CD8-positive, alpha-beta memory T cell (primary cell): Measurements from ENCODE around the gene RBMS1. TPM values are rescaled to one million over a fixed set of nuclear protein-coding genes. Genes with fewer than 3 reads are reported as not detected.
A peak's percentile ranks its signal among the peaks of the same experiment; 100 is the strongest.

Experiments
- CTCF ChIA-PET: fragments of 350-600 bp; sonication (Branson Sonifier 250); formaldehyde crosslinking; loops from one replicate; lab custom pipeline; 2021; ENCODE audit warnings: antibody characterized with exemption; lab: Charles Lee
- POLR2A ChIA-PET: fragments of 350-600 bp; sonication (Branson Sonifier 250); formaldehyde crosslinking; loops from one replicate; lab custom pipeline; 2021; ENCODE audit warnings: antibody characterized with exemption; lab: Charles Lee
- DNase-seq, 5 donors: peaks; one replicate each; pipeline versions ENCODE4 v3.0.0 to v3.0.0-alpha.2; 2020 to 2022; ENCODE audit warnings: mixed read lengths in 1 of 5
- H3K27ac ChIP-seq: one replicate; pipeline ENCODE4 v1.7.0; 2013; ENCODE audit warnings: low read depth, mild to moderate bottlenecking, low read length, moderate library complexity
- H3K27me3 ChIP-seq: 2 replicates; pipeline ENCODE4 v1.7.0; 2013; ENCODE audit warnings: low read length, mild to moderate bottlenecking; ENCODE audit not compliant: insufficient read depth, poor library complexity, severe bottlenecking
- H3K36me3 ChIP-seq: 2 replicates; pipeline ENCODE4 v1.7.0; 2013; ENCODE audit warnings: mild to moderate bottlenecking, low read length, moderate library complexity; ENCODE audit not compliant: insufficient read depth
- H3K4me1 ChIP-seq: 2 replicates; pipeline ENCODE4 v1.7.0; 2013; ENCODE audit warnings: mild to moderate bottlenecking, low read length, moderate library complexity; ENCODE audit not compliant: insufficient read depth
- H3K4me3 ChIP-seq: 2 replicates; pipeline ENCODE4 v1.7.0; 2013; ENCODE audit warnings: mild to moderate bottlenecking, low read length
- H3K9me3 ChIP-seq: 2 replicates; pipeline ENCODE4 v1.7.0; 2013; ENCODE audit warnings: mild to moderate bottlenecking, low read length
- H3K27ac Mint-ChIP-seq, 8 donors: one replicate each; pipeline ENCODE4 v1.8.0; 2020 to 2021; ENCODE audit warnings: mixed read lengths in 8 of 8, mild to moderate bottlenecking in 6 of 8, inconsistent platforms in 3 of 8, moderate library complexity in 3 of 8
- H3K27me3 Mint-ChIP-seq, 2 donors: one replicate each; pipeline ENCODE4 v1.8.0; 2020 to 2021; ENCODE audit warnings: mixed read lengths in 2 of 2, mild to moderate bottlenecking in 1 of 2, moderate library complexity in 1 of 2
- H3K36me3 Mint-ChIP-seq, 3 donors: one replicate each; pipeline ENCODE4 v1.8.0; 2020 to 2021; ENCODE audit warnings: mixed read lengths in 3 of 3, inconsistent platforms in 1 of 3, mild to moderate bottlenecking in 1 of 3
- H3K4me1 Mint-ChIP-seq, 3 donors: one replicate each; pipeline ENCODE4 v1.8.0; 2020 to 2021; ENCODE audit warnings: mixed read lengths in 3 of 3, inconsistent platforms in 1 of 3, mild to moderate bottlenecking in 1 of 3
- H3K4me3 Mint-ChIP-seq, 7 donors: one replicate each; pipeline ENCODE4 v1.8.0; 2020 to 2021; ENCODE audit warnings: mixed read lengths in 7 of 7, mild to moderate bottlenecking in 6 of 7, moderate library complexity in 4 of 7, inconsistent platforms in 2 of 7
- H3K9me3 Mint-ChIP-seq, 5 donors: one replicate each; pipeline ENCODE4 v1.8.0; 2020 to 2022; ENCODE audit warnings: mixed read lengths in 5 of 5, mild to moderate bottlenecking in 3 of 5, moderate library complexity in 2 of 5, inconsistent platforms in 1 of 5
- polyA plus RNA-seq: library from polyadenylated mRNA; unstranded; fragments of 300-500 nt; fragmentation: Illumina TruSeq; gene quantifications from one replicate; pipeline ENCODE4 v1.2.3, GENCODE V29; 2021
- total RNA-seq, 2 experiments: library from RNA; stranded (reverse); gene quantifications; one replicate each; pipeline ENCODE4 v1.2.3, GENCODE V29; 2021

RBMS1 gene
- total RNA-seq (10 to 100 TPM; 48.8 to 50.3 TPM), polyA plus RNA-seq (130 TPM)

GRCh38 chr2:160493227-160494028 lies at the start of gene RBMS1:
Gene RBMS1 (minus strand): TSS chr2:160493807. CDS start chr2:160493363, 444 bp downstream.
- Histone ChIP-seq H3K27ac (peak within 1 kb of the TSS; percentile 51), H3K9me3 (no peaks in the 10 kb centered on the region), H3K27me3 (no peaks in the 10 kb centered on the region), H3K36me3 (no peaks in the 10 kb centered on the region), H3K4me1 (peaks cover 11% of the 10 kb centered on the region), H3K4me3 (peak within 1 kb of the TSS; percentile 49)
- Mint-ChIP-seq H3K27ac (peak within 1 kb of the TSS; percentile 78 to 96 (median 92)), H3K4me3 (peak within 1 kb of the TSS; percentile 93 to 99 (median 95)), H3K9me3 (no peaks in the 10 kb centered on the region), H3K36me3 (peaks cover 0 to 7% (median 0%) of the 10 kb centered on the region in 3 donors), H3K4me1 (peaks cover 28 to 46% (median 43%) of the 10 kb centered on the region in 3 donors), H3K27me3 (peaks cover 0 to 6% of the 10 kb centered on the region in 2 donors)
- ChIA-PET CTCF (interaction anchor here (1.0 to 1.5 kb wide), 3 partner anchors 32 to 169 kb away, joined by 3 to 4 read pairs (median 3); no protein-coding TSS in a partner anchor), POLR2A (no interaction called here)
- peak; percentile 33 to 67 (median 47) for DNase-seq

GRCh38 chr2:160541745-160542144 lies 48.1 kb upstream of the RBMS1 start:
- H3K27ac Mint-ChIP-seq, result no peak overlapping the region
- peaks cover 0 to 3% (median 0%) of the 10 kb centered on the region in 3 donors for H3K4me1 Mint-ChIP-seq
- CTCF ChIA-PET, result no interaction called here
- Histone ChIP-seq H3K4me3 (no peak overlapping the region), H3K36me3 (no peaks in the 10 kb centered on the region), H3K27ac (no peak overlapping the region), H3K27me3 (no peaks in the 10 kb centered on the region), H3K4me1 (no peaks in the 10 kb centered on the region), H3K9me3 (no peaks in the 10 kb centered on the region)
- DNase-seq, result no peak
- H3K9me3 Mint-ChIP-seq, result no peaks in the 10 kb centered on the region
- no peak overlapping the region for H3K4me3 Mint-ChIP-seq
- no peaks in the 10 kb centered on the region for H3K36me3 Mint-ChIP-seq
- POLR2A ChIA-PET, result no interaction called here
- H3K27me3 Mint-ChIP-seq, result peaks cover 0 to 2% of the 10 kb centered on the region in 2 donors

DNA sequence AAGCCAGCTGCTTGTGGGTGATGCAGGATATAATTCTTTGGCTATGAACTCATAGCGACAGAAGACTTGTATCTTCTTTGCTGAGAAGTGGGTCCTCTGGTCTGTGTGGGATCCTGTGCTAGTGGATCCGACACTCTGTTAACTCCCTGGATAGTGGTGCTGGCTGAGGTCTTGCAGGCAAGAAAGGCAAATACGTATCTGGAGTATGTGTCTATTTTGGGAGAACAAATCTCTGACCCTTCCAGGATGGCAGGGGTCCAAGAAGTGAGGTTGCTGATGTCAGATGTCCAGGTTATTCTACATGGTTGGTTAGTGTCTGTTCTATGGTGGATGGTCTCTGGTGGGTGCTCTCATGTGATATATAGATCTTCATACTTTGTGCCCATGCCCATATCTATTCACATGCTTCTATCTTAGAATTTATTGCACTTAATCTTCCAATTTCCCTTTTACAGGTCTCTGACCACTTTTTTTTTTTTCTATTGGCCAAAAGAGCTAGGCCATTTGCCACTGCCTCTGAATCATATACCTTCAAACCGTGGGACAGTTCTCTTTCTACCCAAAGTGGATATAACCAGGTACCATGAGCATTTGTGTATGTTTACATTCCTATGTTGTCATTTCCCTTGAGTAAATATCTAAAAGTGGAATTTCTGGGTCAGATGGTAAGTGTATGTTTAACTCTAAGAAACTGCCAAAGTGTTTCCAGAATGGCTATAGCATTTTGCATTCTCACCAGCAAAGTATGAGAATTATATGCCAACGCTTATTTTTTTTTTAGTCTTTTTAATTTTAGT lies 45.1 kb upstream of the RBMS1 start:
- CTCF ChIA-PET, result interaction anchor here (1.4 kb wide), 1 partner anchor 24 kb away, joined by 3 read pairs; no protein-coding TSS in a partner anchor
- Mint-ChIP-seq H3K4me1 (peaks cover 0 to 3% (median 0%) of the 10 kb centered on the region in 3 donors), H3K27me3 (peaks cover 0 to 3% of the 10 kb centered on the region in 2 donors), H3K9me3 (no peaks in the 10 kb centered on the region), H3K27ac (peak overlapping the region in 1 of 8 donors; percentile 51), H3K4me3 (no peak overlapping the region), H3K36me3 (no peaks in the 10 kb centered on the region)
- POLR2A ChIA-PET, result no interaction called here
- Histone ChIP-seq H3K36me3 (no peaks in the 10 kb centered on the region), H3K9me3 (no peaks in the 10 kb centered on the region), H3K27ac (no peak overlapping the region), H3K27me3 (no peaks in the 10 kb centered on the region), H3K4me3 (no peak overlapping the region), H3K4me1 (no peaks in the 10 kb centered on the region)
- no peak for DNase-seq

DNA sequence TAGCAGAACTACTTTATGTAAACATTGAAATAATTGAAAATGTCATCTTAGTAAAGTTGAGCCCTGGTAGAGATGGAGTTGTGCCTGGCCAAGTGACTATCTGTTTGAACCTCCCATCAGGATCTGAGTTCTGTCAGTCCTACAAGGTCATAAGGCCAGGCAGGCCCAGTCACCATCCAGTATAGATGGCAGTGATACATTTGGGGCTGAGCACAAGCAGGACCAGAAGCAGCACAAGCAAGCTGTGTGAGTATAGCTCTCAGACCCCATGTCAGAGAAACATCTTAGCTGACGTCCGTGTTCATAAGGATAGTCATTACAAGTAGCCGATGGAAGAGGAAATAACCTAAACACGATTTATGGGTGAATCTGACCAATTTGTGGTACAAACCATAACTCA lies 44.5 kb upstream of the RBMS1 start:
- Histone ChIP-seq H3K9me3 (no peaks in the 10 kb centered on the region), H3K27ac (no peak overlapping the region), H3K4me3 (no peak overlapping the region), H3K36me3 (no peaks in the 10 kb centered on the region), H3K4me1 (no peaks in the 10 kb centered on the region), H3K27me3 (no peaks in the 10 kb centered on the region)
- ChIA-PET POLR2A (no interaction called here), CTCF (interaction anchor here (1.4 kb wide), 1 partner anchor 23 kb away, joined by 3 read pairs; no protein-coding TSS in a partner anchor)
- Mint-ChIP-seq H3K4me1 (peaks cover 0 to 3% (median 0%) of the 10 kb centered on the region in 3 donors), H3K36me3 (no peaks in the 10 kb centered on the region), H3K4me3 (no peak overlapping the region), H3K9me3 (no peaks in the 10 kb centered on the region), H3K27ac (no peak overlapping the region), H3K27me3 (peaks cover 0 to 3% of the 10 kb centered on the region in 2 donors)
- DNase-seq, result no peak

GRCh38 chr2:160534996-160535395 lies 41.4 kb upstream of the RBMS1 start:
- Mint-ChIP-seq H3K36me3 (no peaks in the 10 kb centered on the region), H3K9me3 (no peaks in the 10 kb centered on the region), H3K27me3 (peaks cover 0 to 4% of the 10 kb centered on the region in 2 donors), H3K27ac (peak overlapping the region in 1 of 8 donors; percentile 81), H3K4me1 (peaks cover 0 to 3% (median 0%) of the 10 kb centered on the region in 3 donors), H3K4me3 (no peak overlapping the region)
- DNase-seq, result no peak
- no peak overlapping the region for H3K4me3 ChIP-seq
- CTCF ChIA-PET, result no interaction called here
- no peak overlapping the region for H3K27ac ChIP-seq
- no peaks in the 10 kb centered on the region for H3K4me1 ChIP-seq
- no peaks in the 10 kb centered on the region for H3K27me3 ChIP-seq
- H3K9me3 ChIP-seq, result no peaks in the 10 kb centered on the region
- POLR2A ChIA-PET, result no interaction called here
- no peaks in the 10 kb centered on the region for H3K36me3 ChIP-seq

DNA sequence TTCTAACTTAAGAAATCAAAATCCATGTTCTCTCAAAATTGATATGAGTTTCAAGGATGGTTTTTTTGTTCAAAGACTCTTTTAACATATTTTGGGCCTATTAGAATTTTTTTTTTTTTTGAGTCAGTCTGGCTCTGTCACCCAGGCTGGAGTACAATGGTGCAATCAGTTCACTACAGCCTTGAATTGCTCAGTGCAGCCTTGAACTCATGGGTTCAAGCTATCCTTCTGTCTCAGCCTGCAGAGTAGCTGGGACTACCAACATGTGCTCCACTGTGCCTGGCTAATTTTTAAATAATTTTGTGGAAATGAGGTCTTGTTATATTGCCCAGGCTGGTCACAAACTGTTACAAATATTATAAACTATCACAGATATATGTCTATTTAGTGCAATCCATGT lies 40.6 kb upstream of the RBMS1 start:
- no peak overlapping the region for H3K27ac Mint-ChIP-seq
- no peaks in the 10 kb centered on the region for H3K9me3 Mint-ChIP-seq
- Histone ChIP-seq H3K36me3 (no peaks in the 10 kb centered on the region), H3K9me3 (no peaks in the 10 kb centered on the region), H3K4me3 (no peak overlapping the region), H3K27ac (no peak overlapping the region), H3K27me3 (no peaks in the 10 kb centered on the region), H3K4me1 (no peaks in the 10 kb centered on the region)
- H3K36me3 Mint-ChIP-seq, result no peaks in the 10 kb centered on the region
- no peak overlapping the region for H3K4me3 Mint-ChIP-seq
- CTCF ChIA-PET, result no interaction called here
- POLR2A ChIA-PET, result no interaction called here
- peaks cover 0 to 3% (median 0%) of the 10 kb centered on the region in 3 donors for H3K4me1 Mint-ChIP-seq
- DNase-seq, result no peak
- H3K27me3 Mint-ChIP-seq, result peaks cover 0 to 4% of the 10 kb centered on the region in 2 donors

DNA sequence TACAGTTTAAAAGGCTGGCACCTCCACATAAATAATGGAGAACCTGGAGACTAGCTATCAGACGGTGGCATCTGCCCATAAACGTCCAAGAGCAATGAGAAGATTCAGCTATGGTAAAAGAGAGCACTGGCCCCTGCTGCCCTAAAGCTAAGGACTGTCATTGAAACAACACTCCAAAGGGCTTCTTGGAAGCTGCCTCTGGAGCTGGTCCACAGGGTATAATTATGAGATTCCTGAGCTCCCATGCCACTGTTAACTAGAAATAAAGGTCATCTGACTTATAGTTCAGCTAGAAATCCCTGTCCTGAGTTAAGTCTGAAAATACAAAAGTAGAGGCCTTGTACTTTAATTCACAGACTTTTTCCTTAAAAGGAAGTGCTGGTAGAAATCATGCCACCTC lies 39.9 kb upstream of the RBMS1 start:
- POLR2A ChIA-PET, result no interaction called here
- no peaks in the 10 kb centered on the region for H3K36me3 Mint-ChIP-seq
- peaks cover 0 to 4% of the 10 kb centered on the region in 2 donors for H3K27me3 Mint-ChIP-seq

DNA sequence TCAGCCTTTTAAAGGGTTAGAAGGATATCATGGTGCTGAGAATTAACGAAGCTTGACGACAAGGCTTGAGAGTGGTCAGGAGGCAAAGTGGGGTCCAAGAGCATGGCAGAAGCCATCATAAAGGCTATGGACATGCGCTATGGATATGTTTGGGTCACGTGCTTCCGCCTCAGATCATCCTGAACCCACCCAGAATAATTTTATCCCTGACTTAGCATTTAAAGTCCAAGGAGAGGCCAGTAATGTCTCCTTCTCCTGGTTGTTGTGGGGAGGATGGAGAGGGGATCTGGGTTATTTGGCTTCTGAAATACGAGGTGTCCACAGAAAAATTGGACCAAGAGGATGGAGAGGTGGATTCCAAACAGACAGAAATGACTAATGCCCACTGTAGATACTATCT lies 38.8 kb upstream of the RBMS1 start:
- H3K4me3 ChIP-seq, result no peak overlapping the region
- Mint-ChIP-seq H3K9me3 (no peaks in the 10 kb centered on the region), H3K27me3 (peaks cover 0 to 4% of the 10 kb centered on the region in 2 donors), H3K27ac (no peak overlapping the region), H3K36me3 (no peaks in the 10 kb centered on the region), H3K4me3 (no peak overlapping the region), H3K4me1 (peaks cover 0 to 3% (median 0%) of the 10 kb centered on the region in 3 donors)
- H3K27ac ChIP-seq, result no peak overlapping the region
- POLR2A ChIA-PET, result no interaction called here
- H3K9me3 ChIP-seq, result no peaks in the 10 kb centered on the region
- no peak for DNase-seq
- CTCF ChIA-PET, result no interaction called here
- no peaks in the 10 kb centered on the region for H3K4me1 ChIP-seq
- no peaks in the 10 kb centered on the region for H3K27me3 ChIP-seq
- no peaks in the 10 kb centered on the region for H3K36me3 ChIP-seq

More for the DNA sequence above, 39.9 kb upstream of the RBMS1 start:
- H3K36me3 ChIP-seq, result no peaks in the 10 kb centered on the region
- peaks cover 0 to 3% (median 0%) of the 10 kb centered on the region in 3 donors for H3K4me1 Mint-ChIP-seq
- H3K4me3 Mint-ChIP-seq, result no peak overlapping the region
- no peaks in the 10 kb centered on the region for H3K9me3 ChIP-seq
- no peak overlapping the region for H3K27ac ChIP-seq
- CTCF ChIA-PET, result no interaction called here
- no peak overlapping the region for H3K27ac Mint-ChIP-seq
- no peaks in the 10 kb centered on the region for H3K9me3 Mint-ChIP-seq
- H3K4me3 ChIP-seq, result no peak overlapping the region
- DNase-seq, result no peak
- H3K4me1 ChIP-seq, result no peaks in the 10 kb centered on the region
- no peaks in the 10 kb centered on the region for H3K27me3 ChIP-seq
